ENCODE data around the gene AGR2.
A peak's percentile ranks its signal among the peaks of the same experiment; 100 is the strongest.

Gene AGR2

GRCh38 chr7:16812542-16813231, 7.9 kb upstream of the AGR2 start:
- no peak for DNase-seq (ENCODE audit: low spot score)

GRCh38 chr7:16811551-16811950, 6.8 kb upstream of the AGR2 start:
- no peak for DNase-seq (ENCODE audit: low spot score)

- no peak for DNase-seq (ENCODE audit: low spot score)
Observed at GRCh38 chr7:16810573-16810972, 5.8 kb upstream of the AGR2 start.

- DNase-seq (ENCODE audit: low spot score) = no peak
Observed at GRCh38 chr7:16810112-16810511, 5.3 kb upstream of the AGR2 start.

- DNase-seq (ENCODE audit: low spot score) = no peak
Observed at GRCh38 chr7:16805441-16805840, 642 bp upstream of the AGR2 start.

- DNase-seq (ENCODE audit: low spot score) = no peak
Observed at GRCh38 chr7:16803881-16804673, 722 bp downstream of the AGR2 start.

GRCh38 chr7:16803125-16803524, 1.7 kb downstream of the AGR2 start:
- no peak for DNase-seq (ENCODE audit: low spot score)

GRCh38 chr7:16801579-16801978, 3.2 kb downstream of the AGR2 start:
- DNase-seq (ENCODE audit: low spot score) = no peak

- peak; percentile 62 for DNase-seq (ENCODE audit: low spot score)
Observed at GRCh38 chr7:16801111-16801542, 3.7 kb downstream of the AGR2 start.

GRCh38 chr7:16795624-16796023, 9.2 kb downstream of the AGR2 start:
- no peak for DNase-seq (ENCODE audit: low spot score)

GRCh38 chr7:16794986-16795385, 9.8 kb downstream of the AGR2 start:
- no peak for DNase-seq (ENCODE audit: low spot score)

GRCh38 chr7:16791905-16792698, 12.7 kb downstream of the AGR2 start:
- no peak for DNase-seq (ENCODE audit: low spot score)

- DNase-seq (ENCODE audit: low spot score) = no peak
Observed at GRCh38 chr7:16791071-16791470, 13.7 kb downstream of the AGR2 start.

GRCh38 chr7:16787127-16787526, 17.7 kb downstream of the AGR2 start:
- DNase-seq (ENCODE audit: low spot score) = no peak

- no peak for DNase-seq (ENCODE audit: low spot score)
Observed at GRCh38 chr7:16786257-16786656, 18.5 kb downstream of the AGR2 start.

- no peak for DNase-seq (ENCODE audit: low spot score)
Observed at GRCh38 chr7:16785846-16786245, 19.0 kb downstream of the AGR2 start.

GRCh38 chr7:16785321-16785720, 19.5 kb downstream of the AGR2 start:
- no peak for DNase-seq (ENCODE audit: low spot score)

- no peak for DNase-seq (ENCODE audit: low spot score)
Observed at GRCh38 chr7:16780596-16780995, 24.2 kb downstream of the AGR2 start.

GRCh38 chr7:16779051-16779450, 25.7 kb downstream of the AGR2 start:
- DNase-seq (ENCODE audit: low spot score) = no peak

- no peak for DNase-seq (ENCODE audit: low spot score)
Observed at GRCh38 chr7:16778476-16778875, 26.3 kb downstream of the AGR2 start.

- no peak for DNase-seq (ENCODE audit: low spot score)
Observed at GRCh38 chr7:16776053-16776452, 28.7 kb downstream of the AGR2 start.

- DNase-seq (ENCODE audit: low spot score) = no peak
Observed at GRCh38 chr7:16774986-16775385, 29.8 kb downstream of the AGR2 start.

- no peak for DNase-seq (ENCODE audit: low spot score)
Observed at GRCh38 chr7:16774294-16774693, 30.5 kb downstream of the AGR2 start.

Data from NAMALWA (cell line).